ENCODE results near the gene CMAS. TPM values are rescaled to one million over a fixed set of nuclear protein-coding genes. Genes with fewer than 3 reads are reported as not detected.
"Not testable (repeated sequence)": the region's sequence is repeated elsewhere in the genome, so short reads cannot be mapped to it uniquely, and the experiment has no call there.

Gene CMAS
- total and polyA plus RNA-seq, 2 donors (not counting 1 experiment from before 2014, with no cell fraction given), result 24.3 to 25.6 TPM

DNA sequence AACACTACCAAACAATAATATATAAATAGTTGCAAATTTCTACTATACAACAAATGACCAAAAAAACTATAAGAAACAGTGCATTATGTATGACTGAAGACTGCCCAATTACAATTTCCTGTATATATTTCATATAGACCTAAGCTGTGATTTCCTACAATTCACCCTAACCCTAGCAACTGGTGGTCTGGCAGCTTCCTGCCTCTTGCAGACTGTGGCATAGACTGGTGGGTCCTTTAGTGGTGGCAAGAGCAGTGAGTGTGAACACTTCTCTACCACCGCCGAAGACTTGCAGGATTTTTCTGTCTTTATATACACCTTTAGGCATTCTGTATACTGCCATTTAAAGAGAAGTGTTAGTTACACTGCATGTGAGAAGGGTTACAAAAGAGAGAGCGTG, 43.6 kb upstream of the CMAS start:
- no peak overlapping the region for H3K9ac ChIP-seq (ENCODE audit: insufficient read depth, low read length)
- no peaks in the 10 kb centered on the region for H3K79me2 ChIP-seq (ENCODE audit: control insufficient read depth, insufficient read depth, low read length)
- no peaks in the 10 kb centered on the region for H3K36me3 ChIP-seq (ENCODE audit: control insufficient read depth, insufficient read depth, low read length)
- no peaks in the 10 kb centered on the region for H3K27me3 ChIP-seq (ENCODE audit: control insufficient read depth, insufficient read depth, low read length)
- TF ChIP-seq EZH2 (IDR thresholded peaks at IDR 0.05; ENCODE audit: low read length, missing control alignments), result no peak
- TF ChIP-seq, protein P1, sequence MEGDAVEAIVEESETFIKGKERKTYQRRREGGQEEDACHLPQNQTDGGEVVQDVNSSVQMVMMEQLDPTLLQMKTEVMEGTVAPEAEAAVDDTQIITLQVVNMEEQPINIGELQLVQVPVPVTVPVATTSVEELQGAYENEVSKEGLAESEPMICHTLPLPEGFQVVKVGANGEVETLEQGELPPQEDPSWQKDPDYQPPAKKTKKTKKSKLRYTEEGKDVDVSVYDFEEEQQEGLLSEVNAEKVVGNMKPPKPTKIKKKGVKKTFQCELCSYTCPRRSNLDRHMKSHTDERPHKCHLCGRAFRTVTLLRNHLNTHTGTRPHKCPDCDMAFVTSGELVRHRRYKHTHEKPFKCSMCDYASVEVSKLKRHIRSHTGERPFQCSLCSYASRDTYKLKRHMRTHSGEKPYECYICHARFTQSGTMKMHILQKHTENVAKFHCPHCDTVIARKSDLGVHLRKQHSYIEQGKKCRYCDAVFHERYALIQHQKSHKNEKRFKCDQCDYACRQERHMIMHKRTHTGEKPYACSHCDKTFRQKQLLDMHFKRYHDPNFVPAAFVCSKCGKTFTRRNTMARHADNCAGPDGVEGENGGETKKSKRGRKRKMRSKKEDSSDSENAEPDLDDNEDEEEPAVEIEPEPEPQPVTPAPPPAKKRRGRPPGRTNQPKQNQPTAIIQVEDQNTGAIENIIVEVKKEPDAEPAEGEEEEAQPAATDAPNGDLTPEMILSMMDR (conservative IDR thresholded peaks at IDR 0.05 in 1 of 2, IDR thresholded peaks at IDR 0.05 in 1 of 2; ENCODE audit: low read depth in 1 of 2, low read length in 2 of 2), result no peak
- no peaks in the 10 kb centered on the region for H4K20me1 ChIP-seq (ENCODE audit: control insufficient read depth, extremely low read depth, insufficient read depth, low read length)
- no peak for DNase-seq (ENCODE audit: low read depth in 2 of 2)
- H3K4me1 ChIP-seq (ENCODE audit: control insufficient read depth, extremely low read depth, insufficient read depth, low read length), result no peaks in the 10 kb centered on the region
- no peak overlapping the region for H3K27ac ChIP-seq (ENCODE audit: insufficient read depth, low read length)
- no peak overlapping the region for H2AFZ ChIP-seq (ENCODE audit: low read length)
- no peak overlapping the region for H3K4me2 ChIP-seq (ENCODE audit: extremely low read depth, insufficient read depth, low read length)
- no peak overlapping the region for H3K4me3 ChIP-seq (replicated peaks in 1 of 4; ENCODE audit: control extremely low read depth in 1 of 4, insufficient read depth in 1 of 4, low read depth in 3 of 4, low read length in 4 of 4)
- H3K9me3 ChIP-seq (ENCODE audit: control insufficient read depth, insufficient read depth, low read depth, low read length), result no peaks in the 10 kb centered on the region

DNA sequence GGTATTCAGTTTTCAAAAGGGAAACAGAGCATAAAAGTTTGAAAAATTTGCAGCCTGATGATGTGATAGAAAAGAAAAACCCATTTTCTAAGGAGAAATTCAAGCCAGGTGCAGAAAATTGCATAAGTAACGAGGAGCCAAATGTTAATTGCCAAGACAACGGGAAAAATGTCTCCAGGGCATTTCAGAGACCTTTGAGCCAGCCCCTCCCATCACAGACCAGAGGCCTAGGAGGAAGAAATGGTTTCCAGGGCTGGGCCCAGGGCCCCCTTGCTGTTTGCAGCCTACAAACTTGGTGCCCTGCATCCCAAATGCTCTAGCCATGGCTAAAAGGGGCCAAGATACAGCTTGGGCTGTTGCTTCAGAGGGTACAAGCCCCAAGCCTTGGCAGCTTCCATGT, 38.2 kb upstream of the CMAS start:
- H4K20me1 ChIP-seq (ENCODE audit: control insufficient read depth, extremely low read depth, insufficient read depth, low read length), result not testable (repeated sequence)

DNA sequence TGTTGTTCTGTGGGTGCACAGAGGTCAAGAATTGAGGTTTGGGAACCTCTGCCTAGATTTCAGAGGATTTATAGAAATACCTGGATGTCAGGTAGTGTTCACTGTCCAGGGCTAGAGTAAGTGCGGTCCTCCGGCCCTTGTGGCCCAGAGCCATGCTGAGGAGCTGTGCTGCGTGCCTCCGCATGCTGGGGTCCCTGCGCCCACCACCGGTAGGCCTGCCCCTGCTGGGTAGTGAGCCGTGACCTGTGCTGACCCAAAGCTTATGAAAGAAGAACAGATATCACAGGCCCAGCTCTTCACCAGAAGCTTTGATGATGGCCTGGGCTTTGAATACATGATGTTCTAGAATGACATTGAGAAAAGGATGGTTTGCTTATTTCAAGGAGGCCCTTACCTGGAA, 37.8 kb upstream of the CMAS start:
- no peak overlapping the region for H3K4me3 ChIP-seq (replicated peaks in 1 of 4; ENCODE audit: control extremely low read depth in 1 of 4, insufficient read depth in 1 of 4, low read depth in 3 of 4, low read length in 4 of 4)
- H3K36me3 ChIP-seq (ENCODE audit: control insufficient read depth, insufficient read depth, low read length), result no peaks in the 10 kb centered on the region
- no peak overlapping the region for H3K4me2 ChIP-seq (ENCODE audit: extremely low read depth, insufficient read depth, low read length)
- DNase-seq (ENCODE audit: low read depth in 2 of 2), result no peak
- H4K20me1 ChIP-seq (ENCODE audit: control insufficient read depth, extremely low read depth, insufficient read depth, low read length), result no peaks in the 10 kb centered on the region
- no peak overlapping the region for H3K27ac ChIP-seq (ENCODE audit: insufficient read depth, low read length)
- no peak overlapping the region for H3K9ac ChIP-seq (ENCODE audit: insufficient read depth, low read length)
- H2AFZ ChIP-seq (ENCODE audit: low read length), result no peak overlapping the region
- H3K4me1 ChIP-seq (ENCODE audit: control insufficient read depth, extremely low read depth, insufficient read depth, low read length), result no peaks in the 10 kb centered on the region
- H3K9me3 ChIP-seq (ENCODE audit: control insufficient read depth, insufficient read depth, low read depth, low read length), result no peaks in the 10 kb centered on the region
- no peaks in the 10 kb centered on the region for H3K27me3 ChIP-seq (ENCODE audit: control insufficient read depth, insufficient read depth, low read length)
- no peak for TF ChIP-seq EZH2 (IDR thresholded peaks at IDR 0.05; ENCODE audit: low read length, missing control alignments)
- TF ChIP-seq, protein P1 (conservative IDR thresholded peaks at IDR 0.05 in 1 of 2, IDR thresholded peaks at IDR 0.05 in 1 of 2; ENCODE audit: low read depth in 1 of 2, low read length in 2 of 2), result no peak
- H3K79me2 ChIP-seq (ENCODE audit: control insufficient read depth, insufficient read depth, low read length), result no peaks in the 10 kb centered on the region

More for the DNA sequence above, 38.2 kb upstream of the CMAS start:
- H3K9ac ChIP-seq (ENCODE audit: insufficient read depth, low read length); H3K9me3 ChIP-seq (ENCODE audit: control insufficient read depth, insufficient read depth, low read depth, low read length); H3K79me2 ChIP-seq (ENCODE audit: control insufficient read depth, insufficient read depth, low read length); H3K4me3 ChIP-seq (replicated peaks in 1 of 4; ENCODE audit: control extremely low read depth in 1 of 4, insufficient read depth in 1 of 4, low read depth in 3 of 4, low read length in 4 of 4); H3K36me3 ChIP-seq (ENCODE audit: control insufficient read depth, insufficient read depth, low read length); H3K27me3 ChIP-seq (ENCODE audit: control insufficient read depth, insufficient read depth, low read length); DNase-seq (ENCODE audit: low read depth in 2 of 2); H2AFZ ChIP-seq (ENCODE audit: low read length); H3K4me1 ChIP-seq (ENCODE audit: control insufficient read depth, extremely low read depth, insufficient read depth, low read length); H3K4me2 ChIP-seq (ENCODE audit: extremely low read depth, insufficient read depth, low read length); H3K27ac ChIP-seq (ENCODE audit: insufficient read depth, low read length): not testable (repeated sequence)
